Endothelial cell (in vitro differentiated cells): ENCODE data around the gene COG5. TPM values are rescaled to one million over a fixed set of nuclear protein-coding genes. Genes with fewer than 3 reads are reported as not detected.

Experiments used
- DNase-seq: peaks from one replicate; pipeline ENCODE4 v3.0.0; 2021; ENCODE audit warnings: low spot score
- H3K27ac Mint-ChIP-seq: one replicate; pipeline ENCODE4 v1.8.0; 2021; ENCODE audit warnings: mixed read lengths, inconsistent platforms; ENCODE audit not compliant: unreplicated experiment
- H3K27me3 Mint-ChIP-seq: one replicate; pipeline ENCODE4 v1.8.0; 2021; ENCODE audit warnings: mild to moderate bottlenecking, moderate library complexity, mixed read lengths, inconsistent platforms; ENCODE audit not compliant: unreplicated experiment
- H3K36me3 Mint-ChIP-seq: one replicate; pipeline ENCODE4 v1.8.0; 2021; ENCODE audit warnings: mild to moderate bottlenecking, low read depth, mixed read lengths, inconsistent platforms; ENCODE audit not compliant: unreplicated experiment
- H3K4me1 Mint-ChIP-seq: one replicate; pipeline ENCODE4 v1.8.0; 2021; ENCODE audit warnings: mild to moderate bottlenecking, mixed read lengths, inconsistent platforms; ENCODE audit not compliant: unreplicated experiment
- H3K4me3 Mint-ChIP-seq: one replicate; pipeline ENCODE4 v1.8.0; 2021; ENCODE audit warnings: mild to moderate bottlenecking, mixed read lengths, inconsistent platforms; ENCODE audit not compliant: unreplicated experiment
- H3K9me3 Mint-ChIP-seq: one replicate; pipeline ENCODE4 v1.8.0; 2021; ENCODE audit warnings: mixed read lengths, inconsistent platforms; ENCODE audit not compliant: unreplicated experiment
- CTCF ChIP-seq: fragments of 200-600 bp; sonication (generic); IDR thresholded peaks from one replicate; pipeline ENCODE4 v1.5.0; 2021; ENCODE audit warnings: antibody characterized with exemption; ENCODE audit not compliant: unreplicated experiment
- total RNA-seq: library from RNA; stranded (reverse); fragmentation: NEBNext Ultra II Directional; extraction: Animal tissue kit (Norgen Biotek cat#: 25700); gene quantifications from one replicate; pipeline ENCODE4 v1.2.1, GENCODE V29; 2021; ENCODE audit not compliant: unreplicated experiment

The COG5 gene
- total RNA-seq, 1 donor from 2014 or later: 26.7 TPM

DNA sequence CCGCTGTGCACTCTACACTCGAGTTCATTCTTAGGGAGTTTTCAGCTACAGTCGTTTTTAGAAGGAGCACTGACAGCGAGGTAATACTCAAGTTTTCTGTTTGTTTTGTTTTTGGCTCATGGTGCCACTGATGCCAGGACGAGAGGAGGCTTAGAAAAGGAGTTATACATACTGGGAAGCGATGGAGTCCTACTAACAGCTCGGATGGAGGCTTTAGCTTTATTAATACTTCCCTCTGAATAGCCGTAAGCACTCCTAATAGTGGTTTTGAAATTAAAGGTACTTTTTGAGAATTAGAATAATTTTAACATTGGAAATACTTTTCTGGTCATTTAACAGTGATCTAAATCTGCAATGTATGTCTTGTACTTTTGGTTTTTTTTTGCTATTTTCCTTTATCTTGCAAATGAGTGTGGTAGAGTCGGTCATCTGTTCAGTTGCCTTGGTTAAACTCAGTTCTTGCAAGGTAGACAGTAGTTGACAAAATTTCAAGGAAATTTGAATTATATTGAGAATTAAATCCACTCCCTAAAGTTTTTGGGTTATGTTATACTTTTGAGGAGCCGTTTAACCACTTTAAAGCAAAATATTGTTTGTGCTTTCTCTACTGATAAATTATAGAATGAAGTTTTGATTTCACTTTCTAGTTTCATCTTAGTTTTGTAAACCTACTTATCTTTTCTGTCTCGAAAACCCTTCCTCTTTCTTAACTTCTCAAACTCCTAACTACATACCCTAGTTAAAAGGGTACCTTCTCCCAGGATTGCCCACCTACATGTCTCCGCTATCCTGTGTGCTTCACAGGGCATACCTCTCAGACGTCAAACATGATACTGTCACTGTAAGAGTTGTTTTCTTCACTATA, 393.4 kb downstream of the COG5 start:
- peaks cover 38% of the 10 kb centered on the region for H3K4me1 Mint-ChIP-seq
- no peak for TF ChIP-seq CTCF
- H3K27ac Mint-ChIP-seq: peak overlapping the region; percentile 82
- peak overlapping the region; percentile 100 for H3K4me3 Mint-ChIP-seq
- peaks cover 19% of the 10 kb centered on the region for H3K27me3 Mint-ChIP-seq
- H3K9me3 Mint-ChIP-seq: peaks cover 6% of the 10 kb centered on the region
- DNase-seq: no peak
- H3K36me3 Mint-ChIP-seq: peaks cover 10% of the 10 kb centered on the region

DNA sequence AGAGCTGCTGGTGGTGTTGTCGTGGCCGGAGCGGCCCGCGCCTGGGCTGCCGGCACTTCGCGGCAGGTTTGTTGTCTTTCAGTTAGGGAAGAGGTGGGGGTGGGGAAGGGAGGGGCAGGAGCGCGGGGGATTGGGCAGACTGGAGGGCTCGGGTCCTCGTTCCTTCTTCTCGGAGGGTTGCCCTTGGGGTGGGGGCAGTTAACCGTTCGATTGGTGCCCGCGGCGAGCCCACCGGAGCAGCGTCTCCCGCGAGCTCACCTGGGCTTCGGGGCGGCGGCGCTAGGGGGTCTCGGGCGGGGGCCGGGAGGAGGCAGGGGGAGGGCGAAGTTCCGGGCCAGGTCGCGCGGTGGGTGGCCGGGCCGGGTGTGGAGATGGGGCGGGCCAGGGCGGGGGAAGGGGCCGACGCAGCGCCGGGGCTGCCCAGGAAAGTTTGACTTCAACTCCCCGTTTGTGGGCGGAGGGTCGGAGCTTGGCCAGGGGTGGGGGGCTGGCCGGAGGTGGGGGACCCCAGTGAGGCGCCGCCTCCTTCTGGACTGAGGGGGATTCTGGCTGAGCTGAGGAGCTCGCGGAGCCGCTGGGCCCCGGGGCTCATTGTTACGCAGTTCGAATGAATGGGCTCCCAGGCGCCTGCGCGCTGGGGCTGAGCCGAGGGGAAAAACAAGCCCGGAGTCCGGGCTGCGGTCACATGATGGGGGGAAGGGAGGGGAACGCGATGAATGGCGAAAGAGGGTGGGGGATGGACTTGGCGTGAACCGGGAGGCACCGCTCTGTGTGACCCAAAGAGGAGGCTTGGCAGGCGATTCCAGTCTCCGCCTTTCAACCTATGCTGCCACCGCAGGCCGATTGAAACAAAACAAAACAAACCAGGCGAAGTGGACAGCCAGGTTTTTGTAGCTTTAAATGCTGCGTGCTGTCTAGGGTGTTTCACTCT, 394.3 kb downstream of the COG5 start:
- TF ChIP-seq CTCF: no peak
- Mint-ChIP-seq H3K27me3 (peaks cover 19% of the 10 kb centered on the region), H3K4me1 (peaks cover 39% of the 10 kb centered on the region), H3K27ac (peak overlapping the region; percentile 100), H3K4me3 (peak overlapping the region; percentile 100), H3K9me3 (peaks cover 6% of the 10 kb centered on the region), H3K36me3 (peaks cover 10% of the 10 kb centered on the region)
- peak; percentile 94 for DNase-seq

DNA sequence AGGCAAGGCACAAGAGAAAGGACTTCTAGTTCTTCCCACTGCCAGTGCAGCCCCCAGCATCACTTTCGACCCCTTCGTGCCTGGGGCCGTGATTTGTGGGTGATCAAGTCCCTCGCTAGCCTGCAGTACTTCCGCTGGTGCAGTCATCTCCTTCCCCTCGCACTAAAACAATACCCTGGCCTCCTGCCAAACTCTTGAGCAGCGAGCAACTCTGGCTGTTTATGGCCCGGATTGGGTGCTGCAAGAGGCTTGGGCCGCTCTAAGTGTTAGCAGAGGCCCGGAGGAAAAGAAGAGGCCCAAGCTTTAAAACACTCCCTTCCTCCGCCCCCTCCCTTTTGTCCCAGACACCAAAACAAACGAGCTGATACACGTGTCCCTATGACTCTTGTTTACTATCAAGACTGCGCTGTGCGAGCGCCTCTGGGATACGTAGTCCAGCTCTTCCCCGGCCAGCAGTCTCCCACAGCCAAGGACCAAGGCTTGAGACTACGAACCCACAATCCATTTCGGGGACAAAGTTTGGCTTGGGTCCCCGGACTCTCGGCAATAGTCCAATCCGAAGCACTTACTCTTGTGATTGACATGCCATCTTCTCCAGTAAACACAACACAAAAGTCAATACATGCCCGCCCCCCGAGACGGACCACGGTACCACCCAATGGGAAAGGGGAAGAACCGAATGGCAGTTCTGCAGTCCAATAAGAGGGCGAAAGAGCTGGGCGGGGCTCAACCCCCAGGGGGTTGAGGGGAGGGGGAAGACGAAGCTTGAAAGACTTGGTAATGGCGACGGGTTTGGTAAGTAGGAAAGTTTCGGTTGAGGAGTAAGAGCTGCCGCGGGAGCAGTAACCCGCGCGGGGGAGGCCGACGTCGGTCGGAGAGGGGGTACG, 395.2 kb downstream of the COG5 start, which contains the start of gene HBP1:
Gene HBP1 (plus strand): TSS at position 771 of the 887 bp plus-strand sequence. CDS start 10,891 bp downstream, outside the sequence.
- Mint-ChIP-seq H3K36me3 (peaks cover 10% of the 10 kb centered on the region), H3K27ac (peak within 1 kb of the TSS; percentile 100), H3K9me3 (peaks cover 6% of the 10 kb centered on the region), H3K4me3 (peak within 1 kb of the TSS; percentile 100), H3K4me1 (peaks cover 33% of the 10 kb centered on the region), H3K27me3 (peaks cover 19% of the 10 kb centered on the region)
- peak; percentile 96 for DNase-seq
- no peak for TF ChIP-seq CTCF

GRCh38 chr7:107167483-107168232, 396.1 kb downstream of the COG5 start:
- H3K9me3 Mint-ChIP-seq: peaks cover 6% of the 10 kb centered on the region
- peaks cover 19% of the 10 kb centered on the region for H3K27me3 Mint-ChIP-seq
- H3K27ac Mint-ChIP-seq: peak overlapping the region; percentile 100
- peak; percentile 67 for TF ChIP-seq CTCF
- peak overlapping the region; percentile 100 for H3K4me3 Mint-ChIP-seq
- peaks cover 25% of the 10 kb centered on the region for H3K4me1 Mint-ChIP-seq
- no peak for DNase-seq
- peaks cover 10% of the 10 kb centered on the region for H3K36me3 Mint-ChIP-seq
